Right renal pelvis (tissue), 4 donors: ENCODE measurements around the gene LDHAL6A. TPM values are rescaled to one million over a fixed set of nuclear protein-coding genes. Genes with fewer than 3 reads are reported as not detected.
"Not testable (repeated sequence)": the region's sequence is repeated elsewhere in the genome, so short reads cannot be mapped to it uniquely, and the experiment has no call there.

ENCODE experiments used
- DNase-seq, 4 donors: peaks; one replicate each; pipeline ENCODE4 v3.0.0-alpha.2; 2013; ENCODE audit warnings: low read depth in 4 of 4, low spot score in 3 of 4, missing footprints in 1 of 4
- polyA plus RNA-seq, 4 donors: library from polyadenylated mRNA; unstranded; fragments of 120-200 nt; gene quantifications; one replicate each; pipeline ENCODE4 v1.2.1, GENCODE V29; 2013; ENCODE audit not compliant: insufficient read length in 4 of 4

Gene LDHAL6A
- polyA plus RNA-seq, result 1 to 10 TPM in 1 of 4 donors, under 1 TPM in 3; 0.74 to 1.4 (median 0.91) TPM

DNA sequence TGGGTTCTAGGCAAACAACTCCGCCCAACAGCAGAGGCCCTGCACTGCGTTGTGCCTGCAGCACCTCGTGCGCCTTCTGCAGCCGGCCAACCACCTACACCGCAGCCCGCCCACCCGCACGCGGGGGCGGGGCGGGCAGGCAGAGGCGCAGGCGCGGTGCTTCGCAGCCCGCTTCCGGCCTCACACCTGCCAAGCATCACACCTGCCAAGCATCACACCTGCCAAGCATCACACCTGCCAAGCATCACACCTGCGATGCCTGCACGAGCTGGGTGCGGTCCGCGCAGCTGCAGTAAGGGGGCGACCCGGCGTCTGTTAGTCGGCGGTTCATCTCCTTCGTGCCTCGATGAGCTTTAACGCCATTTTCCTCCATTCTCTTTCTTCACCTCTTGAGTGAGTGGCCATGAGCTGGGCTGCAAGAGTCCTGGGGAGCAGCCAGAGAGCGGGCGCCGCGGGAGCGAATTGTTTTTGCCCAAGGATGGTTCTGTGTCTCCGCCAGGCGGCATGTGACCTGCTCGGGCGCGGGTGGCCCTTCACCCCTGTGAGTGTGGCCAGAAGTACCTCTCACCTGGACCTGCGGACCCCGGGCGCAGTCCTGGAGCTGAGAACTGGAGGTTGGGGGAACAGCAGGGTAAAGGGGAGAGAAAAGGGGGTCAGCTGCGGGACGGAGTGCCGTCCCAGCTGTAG is at the start of gene LDHAL6A:
Gene LDHAL6A (plus strand): TSS at position 171 of the 687 bp plus-strand sequence. CDS start 825 bp downstream, outside the sequence.
- no peak for DNase-seq

DNA sequence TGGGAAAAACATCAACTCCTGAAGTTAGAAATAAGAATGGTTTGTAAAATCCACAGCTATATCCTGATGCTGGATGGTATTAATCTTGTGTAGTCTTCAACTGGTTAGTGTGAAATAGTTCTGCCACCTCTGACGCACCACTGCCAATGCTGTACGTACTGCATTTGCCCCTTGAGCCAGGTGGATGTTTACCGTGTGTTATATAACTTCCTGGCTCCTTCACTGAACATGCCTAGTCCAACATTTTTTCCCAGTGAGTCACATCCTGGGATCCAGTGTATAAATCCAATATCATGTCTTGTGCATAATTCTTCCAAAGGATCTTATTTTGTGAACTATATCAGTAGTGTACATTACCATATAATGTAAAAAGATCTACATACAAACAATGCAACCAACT is 48.3 kb upstream of the LDHAL6A start:
- not testable (repeated sequence) for DNase-seq

DNA sequence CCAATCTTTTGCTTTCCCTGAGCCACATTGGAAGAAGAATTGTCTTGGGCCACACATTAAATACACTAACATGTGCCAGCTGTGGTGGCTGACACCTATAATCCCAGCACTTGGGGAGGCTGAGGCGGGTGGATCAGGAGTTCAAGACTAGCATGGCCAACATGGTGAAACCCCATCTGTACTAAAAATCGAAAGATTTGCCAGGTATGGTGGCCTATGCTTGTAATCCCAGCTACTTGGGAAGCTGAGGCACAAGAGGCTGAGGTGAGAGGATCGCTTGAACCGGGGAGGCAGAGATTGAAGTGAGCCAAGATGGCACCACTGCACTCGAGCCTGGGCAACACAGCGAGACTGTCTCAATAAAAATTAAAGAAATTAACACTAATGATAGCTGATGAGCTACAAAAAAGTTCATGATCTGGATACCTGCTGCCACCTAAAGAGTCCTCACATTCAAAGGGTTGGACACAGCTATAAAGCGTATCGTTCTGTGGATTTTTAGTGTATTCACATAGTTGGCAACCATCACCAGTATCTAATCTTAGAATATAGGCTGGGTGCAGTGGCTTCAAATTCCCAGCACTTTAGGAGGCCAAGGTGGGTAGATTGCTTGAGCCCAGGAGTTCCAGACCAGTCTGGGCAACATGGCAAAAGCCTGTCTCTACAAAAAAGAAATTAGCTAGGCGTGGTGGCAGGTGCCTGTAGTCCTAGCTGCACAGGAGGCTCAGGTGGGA is 46.9 kb upstream of the LDHAL6A start:
- DNase-seq, result no peak

DNA sequence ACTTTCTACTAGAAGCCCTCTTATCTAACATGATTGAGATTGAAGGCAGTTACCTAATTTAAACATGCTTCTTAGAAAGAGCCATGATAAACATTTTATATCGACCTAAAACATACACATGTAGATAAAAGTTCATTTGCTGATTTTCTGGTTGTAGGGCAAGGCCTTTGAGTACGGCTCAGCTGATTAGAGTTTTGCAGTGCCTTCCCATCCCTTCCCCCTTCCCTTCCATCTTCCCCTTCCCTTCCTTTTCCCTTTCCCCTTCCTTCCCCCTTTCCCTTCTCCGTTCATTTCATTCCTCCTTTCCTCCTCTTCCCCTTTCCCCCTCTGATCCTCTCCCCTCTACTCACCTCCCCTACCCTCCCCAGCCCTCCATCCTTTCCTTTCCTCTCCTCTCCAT is 39.2 kb upstream of the LDHAL6A start:
- DNase-seq, result no peak

DNA sequence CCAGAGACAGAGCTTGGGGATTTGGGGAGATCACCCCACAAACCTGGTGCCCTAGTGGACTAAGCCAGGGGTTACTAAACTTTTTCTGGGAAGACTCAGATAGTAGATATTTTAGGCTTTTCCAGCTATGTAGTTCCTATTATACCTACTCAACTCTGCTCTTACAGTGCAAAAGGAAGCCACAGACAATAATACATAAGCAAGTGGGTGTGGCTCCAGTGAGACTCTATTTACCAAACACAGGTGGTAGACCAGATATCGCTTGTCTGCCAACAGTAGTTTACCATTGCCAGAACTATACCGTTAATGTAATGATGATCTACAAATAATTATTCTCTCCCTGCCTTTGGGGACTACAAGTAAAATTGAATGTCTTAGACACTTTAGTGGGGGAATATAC is 36.6 kb upstream of the LDHAL6A start:
- DNase-seq, result no peak

DNA sequence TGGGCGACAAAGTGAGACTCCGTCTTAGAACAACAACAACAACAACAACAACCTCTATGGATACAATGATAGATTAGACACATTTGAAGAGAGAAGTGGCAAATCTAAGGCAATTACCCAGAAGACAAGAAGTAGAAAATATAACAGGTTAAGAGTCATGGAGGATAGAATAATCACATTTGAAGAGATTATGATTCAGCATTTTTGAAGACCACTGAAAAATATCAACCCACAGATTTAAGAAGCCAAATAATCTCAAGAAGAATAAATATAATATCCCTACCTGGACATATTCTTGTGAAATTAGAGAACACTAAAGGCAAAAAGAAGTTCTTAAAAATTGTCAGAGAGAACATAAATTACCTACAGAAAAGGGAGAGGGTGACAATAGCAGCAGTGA is 35.6 kb upstream of the LDHAL6A start:
- DNase-seq, result no peak

DNA sequence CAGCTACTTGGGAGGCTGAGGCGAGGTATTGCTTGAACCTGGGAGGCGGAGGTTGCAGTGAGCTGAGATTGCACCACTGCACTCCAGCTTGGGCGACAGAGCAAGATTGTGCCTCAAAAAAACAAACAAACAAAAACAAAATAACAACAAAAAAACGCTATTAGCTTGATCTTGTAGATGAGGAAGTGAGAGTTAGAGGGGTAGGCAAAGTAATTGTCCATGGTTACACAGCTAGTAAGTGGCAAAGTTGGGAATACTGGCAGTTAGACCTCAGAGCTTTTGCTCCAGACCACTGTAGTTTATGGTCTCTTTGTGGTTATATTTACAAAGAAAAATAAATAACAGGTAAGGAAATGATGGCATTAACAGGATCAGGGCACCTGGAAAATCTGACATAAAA is 28.4 kb upstream of the LDHAL6A start:
- no peak for DNase-seq

DNA sequence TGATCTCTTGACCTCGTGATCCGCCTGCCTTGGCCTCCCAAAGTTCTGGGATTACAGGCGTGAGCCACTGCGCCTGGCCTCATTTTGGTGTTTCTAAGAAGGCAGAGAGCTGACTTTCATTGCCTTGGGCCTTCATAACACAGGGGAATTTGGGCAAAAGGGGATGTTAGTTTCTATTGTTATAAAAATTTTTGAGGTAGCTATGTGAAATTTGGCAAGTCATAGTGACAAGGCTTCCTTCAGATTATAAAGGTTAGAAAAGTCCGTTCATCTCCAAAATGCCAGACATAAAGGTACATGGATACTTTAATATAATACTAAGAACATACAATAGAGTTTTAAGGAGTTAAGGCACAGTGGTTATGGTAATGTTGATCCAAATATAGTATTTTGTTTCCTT is 26.3 kb upstream of the LDHAL6A start:
- DNase-seq, result no peak

DNA sequence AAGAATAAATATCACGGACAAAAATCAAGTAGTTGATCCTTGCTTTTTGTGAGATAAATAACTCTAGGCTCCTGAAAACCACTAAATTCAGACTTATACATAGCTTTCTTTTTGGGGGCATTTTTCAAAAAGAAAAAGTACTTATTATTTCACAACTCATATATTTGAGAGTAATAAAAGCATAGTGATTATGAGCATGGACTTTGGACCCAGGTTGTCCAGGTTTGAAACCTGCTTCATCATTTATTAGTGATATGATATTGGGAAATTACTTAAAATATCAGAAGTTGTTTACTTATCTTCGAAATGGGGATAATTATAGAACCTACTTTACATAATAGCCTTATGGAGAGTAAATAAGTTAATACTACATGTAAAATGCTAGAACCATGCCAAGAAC is 17.0 kb upstream of the LDHAL6A start:
- no peak for DNase-seq

DNA sequence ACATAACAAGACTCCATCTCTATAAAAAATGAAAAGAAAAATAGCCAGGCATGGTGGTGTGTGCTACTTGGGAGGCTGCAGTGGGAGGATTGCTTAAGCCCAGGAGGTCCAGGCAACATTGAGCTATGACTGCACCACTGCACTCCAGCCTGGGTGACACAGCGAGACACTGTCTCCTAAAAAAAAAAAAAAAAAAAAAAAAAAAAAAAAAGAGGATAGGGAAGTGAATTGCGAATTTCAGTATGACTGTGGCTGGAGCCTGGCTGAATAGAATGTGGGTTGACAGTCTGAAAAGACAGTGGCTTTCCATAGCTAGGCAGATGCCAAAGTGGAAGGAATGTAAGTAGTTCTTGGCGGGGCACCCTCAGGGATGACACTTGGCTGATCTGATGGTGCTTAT is 6.4 kb upstream of the LDHAL6A start:
- no peak for DNase-seq

DNA sequence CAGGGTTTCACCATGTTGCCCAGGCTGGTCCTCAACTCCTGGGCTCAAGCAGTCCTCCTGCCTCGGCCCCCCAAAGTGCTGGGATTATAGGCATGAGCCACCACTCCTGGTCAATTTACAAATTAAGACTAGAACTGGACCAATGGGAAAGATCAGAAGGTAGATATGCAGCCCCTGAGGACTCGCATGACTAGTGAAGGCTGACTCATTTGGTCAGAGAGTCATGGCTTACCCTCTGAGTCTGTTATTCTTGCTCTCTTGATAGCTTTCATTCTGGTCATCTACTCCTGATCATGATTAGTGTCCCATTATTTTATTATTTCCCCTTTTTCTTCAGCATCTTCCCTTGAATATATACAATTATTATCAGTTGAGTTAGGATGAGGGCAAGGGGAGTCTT is 2.7 kb upstream of the LDHAL6A start:
- DNase-seq, result no peak

DNA sequence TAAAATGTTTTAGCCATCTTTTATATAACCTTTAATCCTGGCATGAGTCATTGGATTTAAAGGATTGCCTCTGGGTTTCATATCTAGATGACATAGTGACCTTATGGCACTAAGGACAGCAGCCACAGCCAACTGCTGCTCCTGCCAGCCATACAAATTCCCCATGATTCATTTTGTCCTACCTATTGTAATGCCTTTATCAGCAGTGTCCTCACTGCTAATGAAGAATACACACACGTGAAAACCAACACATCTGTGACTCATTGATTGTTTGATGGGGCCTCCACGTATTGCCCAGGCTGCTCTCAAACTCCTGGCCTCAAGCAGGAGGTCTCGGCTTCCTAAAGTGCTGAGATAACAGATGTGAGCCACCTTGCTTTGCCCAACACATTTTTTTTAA is 1.8 kb downstream of the LDHAL6A start:
- no peak for DNase-seq

DNA sequence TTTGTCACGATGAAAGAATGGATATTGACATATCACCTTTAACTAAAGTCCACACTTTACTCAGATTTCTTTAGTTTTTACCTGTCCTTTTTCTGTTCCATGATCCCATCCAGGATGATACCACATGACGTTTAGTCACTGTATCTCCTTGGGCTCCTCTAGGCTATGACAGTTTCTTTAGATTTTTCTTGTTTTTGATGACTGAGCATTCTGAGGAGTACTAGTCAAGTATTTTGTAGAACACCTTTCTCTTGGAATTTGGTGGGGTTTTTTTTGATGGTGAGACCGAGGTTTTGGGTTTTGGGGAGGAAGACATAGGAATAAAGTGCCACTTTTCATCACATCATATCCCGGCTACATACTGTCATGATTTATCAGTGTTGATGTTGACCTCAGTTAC is 4.0 kb downstream of the LDHAL6A start:
- DNase-seq, result no peak

DNA sequence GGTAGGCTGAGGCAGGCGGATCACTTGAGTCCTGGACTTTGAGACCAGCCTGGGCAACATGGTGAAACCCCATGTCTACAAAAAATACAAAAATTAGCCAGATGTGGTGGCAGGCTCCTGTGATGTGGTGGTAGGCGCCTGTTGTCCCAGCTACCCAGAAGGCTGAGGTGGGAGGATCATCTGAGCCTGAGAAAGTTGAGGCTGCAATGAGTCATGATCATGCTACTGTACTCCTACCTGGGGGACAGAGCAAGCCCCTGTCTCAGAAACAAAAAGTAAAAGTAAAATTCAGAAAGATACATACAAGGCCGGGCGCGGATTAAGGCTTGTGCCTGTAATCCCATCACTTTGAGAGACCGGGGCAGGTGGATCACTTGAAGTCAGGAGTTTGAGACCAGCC is 6.3 kb downstream of the LDHAL6A start:
- no peak for DNase-seq

DNA sequence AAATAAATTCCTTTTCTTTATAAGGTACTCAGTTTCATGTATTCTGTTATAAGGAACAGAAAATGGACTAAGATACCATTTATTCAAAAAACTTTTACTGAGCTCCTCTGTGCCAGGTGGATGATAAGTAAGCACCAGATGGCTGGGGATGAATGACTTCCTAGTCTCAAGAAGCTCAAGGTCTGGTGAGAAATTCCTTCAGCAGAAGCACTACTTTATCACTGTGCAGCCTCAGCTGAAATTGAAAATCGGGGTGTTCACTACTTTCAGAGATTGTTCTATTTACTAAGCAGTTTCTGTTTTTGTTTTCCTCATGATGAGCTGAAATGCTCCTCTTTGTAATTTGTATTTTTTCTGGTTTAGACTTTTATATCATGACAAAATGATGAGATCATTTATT is 7.8 kb downstream of the LDHAL6A start:
- DNase-seq, result no peak

DNA sequence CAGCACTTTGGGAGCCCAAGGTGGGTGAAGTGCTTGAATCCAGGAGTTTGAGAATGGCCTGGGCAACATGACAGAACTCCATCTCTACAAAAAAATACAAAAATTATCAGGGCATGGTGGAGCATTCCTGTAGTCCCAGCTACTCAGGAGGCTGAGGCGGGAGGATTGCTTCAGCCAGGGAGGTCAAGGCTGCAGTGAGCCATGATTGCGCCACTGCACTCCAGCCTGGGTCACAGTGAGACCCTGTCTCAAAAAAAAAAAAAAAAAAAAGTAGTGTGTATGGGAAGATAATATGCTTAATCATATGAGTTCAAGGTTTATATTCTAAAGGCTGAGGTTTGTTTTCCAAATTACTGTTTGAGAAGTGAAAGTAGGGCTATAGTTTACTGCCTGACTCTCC is 10.7 kb downstream of the LDHAL6A start:
- no peak for DNase-seq

DNA sequence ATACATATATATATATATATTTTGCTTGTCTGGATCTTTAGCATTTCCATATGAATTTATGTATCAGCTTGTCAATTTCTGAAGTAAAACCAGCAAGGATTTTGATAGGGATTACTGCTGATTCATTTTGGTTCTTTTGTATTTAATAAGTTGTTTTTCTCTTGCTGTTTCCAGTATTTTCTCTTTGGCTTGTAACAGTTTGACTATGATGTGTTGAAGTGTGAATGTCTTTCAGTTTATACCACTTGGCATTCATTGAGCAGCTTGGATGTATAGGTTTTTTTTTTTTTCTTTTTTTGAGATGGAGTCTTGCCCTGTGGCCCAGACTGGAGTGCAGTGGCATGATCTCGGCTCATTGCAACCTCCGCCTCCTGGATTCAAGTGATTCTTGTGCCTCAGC is 12.4 kb downstream of the LDHAL6A start:
- no peak for DNase-seq

DNA sequence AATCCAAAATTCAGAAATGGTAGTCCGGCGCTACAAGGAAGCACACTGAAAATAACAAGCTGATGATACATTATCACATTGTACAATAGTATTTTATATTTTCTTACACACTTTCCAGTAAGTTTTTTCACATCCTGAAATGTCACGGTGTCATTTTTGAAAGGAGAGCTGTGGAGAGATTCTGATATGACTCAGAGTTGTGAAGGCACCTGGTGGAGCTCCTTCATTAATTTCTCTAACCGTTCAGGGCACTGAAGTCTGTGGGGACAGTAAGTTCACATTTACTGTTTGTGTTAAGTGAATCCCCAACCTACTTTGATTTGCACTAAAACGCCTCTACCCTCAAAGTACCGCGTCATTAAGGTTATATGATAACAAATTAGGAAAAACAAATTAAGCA is 13.3 kb downstream of the LDHAL6A start:
- no peak for DNase-seq

DNA sequence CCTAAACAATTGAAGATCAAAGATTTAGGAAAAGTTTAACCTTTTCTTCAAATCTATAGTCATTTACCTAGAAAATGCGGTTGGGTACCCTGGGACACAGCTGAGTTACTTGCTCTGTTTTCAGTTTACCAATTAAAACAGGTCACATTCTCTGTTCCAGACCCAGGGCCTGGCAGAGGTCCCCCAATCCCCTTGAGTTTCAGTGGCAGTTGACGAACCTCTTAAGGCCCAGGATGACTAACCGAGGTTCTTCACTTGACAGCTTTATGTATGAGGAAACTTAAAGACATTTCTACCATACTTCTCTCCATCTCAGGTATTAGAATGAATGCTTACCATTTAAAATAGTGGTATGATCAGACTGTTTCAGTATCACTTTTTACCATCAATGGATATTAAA is 16.3 kb downstream of the LDHAL6A start:
- no peak for DNase-seq

DNA sequence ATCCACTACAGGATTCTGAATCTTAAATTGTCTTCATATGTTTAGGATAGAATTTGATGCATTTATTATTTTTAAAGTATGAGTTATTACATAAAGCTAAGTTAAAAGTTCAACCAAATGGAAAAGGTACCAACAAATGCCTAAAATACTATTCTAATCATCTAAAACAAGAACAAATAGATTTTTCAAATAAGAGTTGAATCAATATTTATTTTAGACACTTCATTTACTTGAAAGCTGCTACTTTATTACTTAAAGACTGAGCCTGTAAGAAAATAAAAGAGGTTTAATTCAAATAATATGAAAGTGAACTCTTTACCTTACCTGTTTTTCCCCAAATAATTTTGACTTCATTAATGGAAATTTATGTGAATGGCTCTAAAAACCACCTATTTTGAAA is 16.9 kb downstream of the LDHAL6A start:
- DNase-seq, result no peak

DNA sequence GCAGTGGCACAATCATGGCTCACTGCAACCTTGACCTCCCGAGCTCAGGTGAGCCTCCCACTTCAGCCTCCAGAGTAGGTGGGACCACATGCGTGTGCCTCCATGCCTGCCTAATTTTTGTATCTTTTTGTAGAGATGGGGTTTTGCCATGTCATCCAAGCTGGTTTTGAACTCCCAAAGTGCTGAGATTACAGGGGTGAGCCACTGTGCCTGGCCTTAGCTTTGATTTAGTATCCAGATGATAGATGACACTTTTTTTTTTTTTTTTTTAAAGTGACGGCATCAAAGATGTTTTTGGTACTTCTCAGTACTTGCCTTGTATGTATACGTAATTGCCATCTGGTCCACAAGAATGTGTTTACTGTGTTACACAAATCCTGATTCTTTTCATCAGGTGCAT is 23.4 kb downstream of the LDHAL6A start:
- DNase-seq, result no peak

DNA sequence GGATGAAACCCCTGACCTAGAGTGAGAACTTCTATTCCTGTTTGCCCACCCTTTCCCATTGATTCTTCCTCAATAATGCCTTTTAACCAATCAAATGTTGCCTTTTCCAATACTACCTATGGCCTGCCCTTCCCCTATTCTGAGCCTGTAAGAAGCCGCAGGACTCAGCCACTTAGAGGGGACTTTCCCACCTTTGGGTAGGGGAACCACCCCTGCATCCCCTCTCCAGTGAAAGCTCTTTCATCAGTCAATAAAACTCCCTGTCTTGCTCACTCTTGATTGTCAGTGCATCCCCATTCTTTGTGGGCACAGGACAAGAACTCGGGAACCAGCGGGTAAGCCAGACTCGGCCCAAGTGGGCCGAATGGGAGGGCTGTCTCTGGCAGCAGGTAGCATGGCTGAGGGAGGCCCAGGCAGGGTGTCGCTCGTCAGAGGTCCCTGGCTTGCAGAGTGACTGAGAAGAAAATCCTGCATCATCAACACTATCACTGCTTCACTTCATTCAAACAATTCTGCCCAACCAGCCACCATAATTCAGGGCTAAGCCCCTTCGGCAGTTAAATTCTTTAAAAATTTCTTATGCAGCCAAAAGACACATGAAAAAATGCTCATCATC is 30.4 kb downstream of the LDHAL6A start:
- no peak for DNase-seq
